Lower lobe of right lung (tissue), 2 donors: ENCODE results near the gene NPPA. TPM values are rescaled to one million over a fixed set of nuclear protein-coding genes. Genes with fewer than 3 reads are reported as not detected.

Source experiments
- ATAC-seq, 2 donors: fragments of 200-7000 bp; cut with Tn5 transposase; one replicate each; pipeline ENCODE4 v1.9.1; 2020 to 2022; ENCODE audit warnings: mild to moderate bottlenecking in 2 of 2, moderate library complexity in 2 of 2
- DNase-seq: peaks from one replicate; pipeline ENCODE4 v3.0.0-alpha.2; 2020
- H3K27ac ChIP-seq: fragments of 200-600 bp; one replicate; pipeline ENCODE4 v1.8.0; 2022
- H3K27me3 ChIP-seq: fragments of 200-600 bp; one replicate; pipeline ENCODE4 v1.8.0; 2022; ENCODE audit warnings: low read depth
- H3K36me3 ChIP-seq: fragments of 200-600 bp; one replicate; pipeline ENCODE4 v1.8.0; 2022; ENCODE audit warnings: mild to moderate bottlenecking
- H3K4me1 ChIP-seq: fragments of 200-600 bp; one replicate; pipeline ENCODE4 v1.8.0; 2022
- H3K4me3 ChIP-seq: fragments of 200-600 bp; one replicate; pipeline ENCODE4 v1.8.0; 2022; ENCODE audit warnings: mild to moderate bottlenecking
- H3K9me3 ChIP-seq: fragments of 200-600 bp; one replicate; pipeline ENCODE4 v1.8.0; 2022
- intact Hi-C: fragments of 100-400 bp; cut with DNase I; formaldehyde crosslinking; loops from one replicate; pipeline ENCODE4 v1.11.0; 2022
- total RNA-seq: library from RNA; stranded (reverse); fragmentation: NEBNext Ultra II Directional; extraction: Animal tissue kit (Norgen Biotek cat#: 25700); gene quantifications from one replicate; pipeline ENCODE4 v1.2.1, GENCODE V29; 2021
- TF ChIP-seq, protein P1 (sequence below): fragments of 200-600 bp; IDR thresholded peaks from one replicate; pipeline ENCODE4 v1.8.0; 2022; ENCODE audit warnings: antibody characterized with exemption, mild to moderate bottlenecking
- donor health status: DM: no; HTN: yes; CAD: no; lungs with severe emphysema.

Gene NPPA
- total RNA-seq, 1 donor from 2014 or later: 2.6 TPM

DNA sequence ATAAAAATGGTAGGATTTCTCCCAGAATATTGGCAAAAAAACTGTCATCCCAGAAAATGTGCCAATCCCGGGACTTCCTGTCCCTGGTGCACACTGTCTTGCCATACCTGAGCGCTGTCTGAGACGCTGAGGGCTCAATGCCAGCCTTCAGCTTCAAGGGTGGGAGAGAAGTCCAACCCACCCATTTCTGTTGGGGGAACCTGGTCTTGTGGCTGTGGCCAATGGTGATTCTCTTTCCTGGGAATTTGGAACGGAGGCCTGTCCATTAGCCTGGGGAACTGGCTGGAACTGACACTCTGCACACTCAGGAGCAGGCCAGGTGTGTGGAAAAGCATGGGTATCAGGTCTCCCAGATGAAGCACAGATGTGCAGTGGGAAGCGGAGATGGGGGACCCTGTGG, 48.5 kb downstream of the NPPA start:
- H3K4me3 ChIP-seq: no peak overlapping the region
- intact Hi-C loops: no loop called here
- H3K36me3 ChIP-seq: peaks cover 70% of the 10 kb centered on the region
- peak overlapping the region; percentile 67 for H3K27ac ChIP-seq
- TF ChIP-seq, protein P1, sequence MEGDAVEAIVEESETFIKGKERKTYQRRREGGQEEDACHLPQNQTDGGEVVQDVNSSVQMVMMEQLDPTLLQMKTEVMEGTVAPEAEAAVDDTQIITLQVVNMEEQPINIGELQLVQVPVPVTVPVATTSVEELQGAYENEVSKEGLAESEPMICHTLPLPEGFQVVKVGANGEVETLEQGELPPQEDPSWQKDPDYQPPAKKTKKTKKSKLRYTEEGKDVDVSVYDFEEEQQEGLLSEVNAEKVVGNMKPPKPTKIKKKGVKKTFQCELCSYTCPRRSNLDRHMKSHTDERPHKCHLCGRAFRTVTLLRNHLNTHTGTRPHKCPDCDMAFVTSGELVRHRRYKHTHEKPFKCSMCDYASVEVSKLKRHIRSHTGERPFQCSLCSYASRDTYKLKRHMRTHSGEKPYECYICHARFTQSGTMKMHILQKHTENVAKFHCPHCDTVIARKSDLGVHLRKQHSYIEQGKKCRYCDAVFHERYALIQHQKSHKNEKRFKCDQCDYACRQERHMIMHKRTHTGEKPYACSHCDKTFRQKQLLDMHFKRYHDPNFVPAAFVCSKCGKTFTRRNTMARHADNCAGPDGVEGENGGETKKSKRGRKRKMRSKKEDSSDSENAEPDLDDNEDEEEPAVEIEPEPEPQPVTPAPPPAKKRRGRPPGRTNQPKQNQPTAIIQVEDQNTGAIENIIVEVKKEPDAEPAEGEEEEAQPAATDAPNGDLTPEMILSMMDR: no peak
- no peaks in the 10 kb centered on the region for H3K27me3 ChIP-seq
- H3K4me1 ChIP-seq: peaks cover 56% of the 10 kb centered on the region
- no peak for ATAC-seq
- no peaks in the 10 kb centered on the region for H3K9me3 ChIP-seq
- DNase-seq: no peak

DNA sequence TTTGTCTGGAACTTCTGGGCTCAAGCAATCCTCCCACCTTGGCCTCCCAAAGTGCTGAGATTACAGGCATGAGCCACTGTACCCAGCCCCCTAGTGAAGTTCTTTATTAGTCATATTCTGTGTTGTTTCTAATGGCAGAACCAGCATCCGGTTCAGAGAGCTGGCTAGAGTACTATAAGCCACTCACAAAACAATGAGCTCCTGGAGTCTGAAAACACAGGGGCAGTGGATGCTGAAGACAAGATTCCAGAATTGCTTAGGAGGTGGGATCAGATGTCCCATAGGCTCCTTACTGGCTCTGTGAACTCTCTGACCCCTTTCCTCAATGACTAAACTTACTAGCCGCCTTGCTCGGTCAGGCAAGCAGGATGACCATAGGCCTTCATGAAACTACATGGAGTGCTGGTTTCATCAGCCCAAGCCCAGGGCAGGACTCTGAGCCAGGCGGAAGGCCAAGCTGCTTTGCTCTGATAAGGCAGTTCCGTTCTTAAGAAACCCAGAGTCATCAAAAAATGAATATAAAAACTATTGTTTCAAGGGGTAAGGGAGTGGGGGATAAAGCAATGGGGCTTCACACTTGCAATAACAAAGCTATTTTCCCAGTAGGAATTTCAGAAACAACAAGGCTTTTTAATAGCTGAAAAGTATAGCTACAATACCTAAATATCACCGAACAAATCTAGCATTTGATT, 49.9 kb downstream of the NPPA start:
- Histone ChIP-seq H3K4me1 (peaks cover 45% of the 10 kb centered on the region), H3K9me3 (no peaks in the 10 kb centered on the region), H3K27me3 (no peaks in the 10 kb centered on the region), H3K4me3 (no peak overlapping the region), H3K27ac (peak overlapping the region; percentile 67), H3K36me3 (peaks cover 84% of the 10 kb centered on the region)
- ATAC-seq (peak; percentile 37 to 41), DNase-seq (no peak)
- intact Hi-C loops: no loop called here
- TF ChIP-seq, protein P1: no peak

DNA sequence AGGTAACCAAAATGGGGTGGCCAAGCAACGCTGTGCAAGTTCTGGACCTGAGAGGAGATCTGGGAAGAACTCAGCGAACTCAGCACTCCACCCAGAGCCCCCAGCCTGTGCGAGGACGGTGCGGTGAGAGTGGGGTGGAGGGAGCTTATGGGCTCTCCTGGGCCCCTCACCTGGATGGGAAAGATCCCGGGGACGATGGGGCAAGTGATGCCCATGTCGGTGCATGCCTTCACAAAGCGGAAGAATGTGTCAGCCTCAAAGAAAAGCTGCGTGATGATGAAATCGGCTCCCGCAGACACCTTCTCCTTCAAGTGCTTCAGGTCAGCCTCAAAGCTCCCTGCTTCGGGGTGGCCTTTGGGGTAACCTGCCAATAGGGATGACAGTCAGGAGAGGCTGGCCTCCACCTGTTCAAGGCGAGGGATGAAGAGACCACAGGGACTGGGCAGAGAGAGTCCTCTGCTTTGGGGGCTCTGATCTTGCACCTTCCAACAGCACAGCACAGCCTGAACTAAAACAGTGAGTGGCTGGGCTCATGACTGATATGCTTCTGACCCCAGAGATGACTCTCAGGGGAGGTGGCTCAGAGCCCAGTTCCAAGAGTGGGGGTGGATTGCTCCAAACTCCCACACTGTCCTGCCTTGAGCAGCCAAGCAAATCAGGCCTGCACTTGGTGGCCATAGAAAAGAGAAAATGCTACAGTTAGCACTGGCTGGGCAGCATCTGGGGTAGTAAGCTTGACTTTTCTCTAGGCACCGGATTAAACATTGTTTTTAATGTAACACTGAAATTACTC, 51.4 kb downstream of the NPPA start:
- no peaks in the 10 kb centered on the region for H3K9me3 ChIP-seq
- intact Hi-C loops: no loop called here
- H3K4me3 ChIP-seq: no peak overlapping the region
- H3K27ac ChIP-seq: peak overlapping the region; percentile 67
- H3K36me3 ChIP-seq: peaks cover 90% of the 10 kb centered on the region
- TF ChIP-seq, protein P1: no peak
- no peaks in the 10 kb centered on the region for H3K27me3 ChIP-seq
- no peak for DNase-seq
- ATAC-seq: no peak
- H3K4me1 ChIP-seq: peaks cover 45% of the 10 kb centered on the region

Other genes with a start within 250 kb of the NPPA start
- 13.4 TPM for gene FBXO2, start 193.4 kb downstream of the NPPA start, total RNA-seq
- gene FBXO44, start 192.9 kb downstream of the NPPA start, total RNA-seq: 18.4 TPM
- 21.2 TPM for gene FBXO6, start 183.6 kb downstream of the NPPA start, total RNA-seq
- 20.8 TPM for gene MAD2L2, start 166.6 kb downstream of the NPPA start, total RNA-seq
- 0.24 TPM for gene DRAXIN, start 156.1 kb downstream of the NPPA start, total RNA-seq
- 64.5 TPM for gene AGTRAP, start 111.6 kb downstream of the NPPA start, total RNA-seq
- gene C1orf167, start 85.6 kb downstream of the NPPA start, total RNA-seq: 2.2 TPM
- 45.4 TPM for gene MTHFR, start 41.8 kb downstream of the NPPA start, total RNA-seq
- gene CLCN6, start 41.6 kb downstream of the NPPA start, total RNA-seq: 29.2 TPM
- not detected for gene NPPB, start 11.2 kb upstream of the NPPA start, total RNA-seq
- gene KIAA2013, start 78.6 kb upstream of the NPPA start, total RNA-seq: 46.8 TPM
- gene PLOD1, start 86.9 kb upstream of the NPPA start, total RNA-seq: 84.5 TPM
- 72.2 TPM for gene MFN2, start 132.7 kb upstream of the NPPA start, total RNA-seq
- 39.3 TPM for gene MIIP, start 171.7 kb upstream of the NPPA start, total RNA-seq
- gene TNFRSF8, start 215.5 kb upstream of the NPPA start, total RNA-seq: 2.7 TPM